ENCODE results near the gene GSTA3. TPM values are rescaled to one million over a fixed set of nuclear protein-coding genes. Genes with fewer than 3 reads are reported as not detected.

The GSTA3 gene
- total and polyA plus RNA-seq, 2 of the 13 experiments (the other 11 are each of a cell fraction or from before 2014, with no cell fraction given): not detected

GRCh38 chr6:52929321-52930164 lies 20.0 kb upstream of the GSTA3 start:
- in situ Hi-C loops (cut with HindIII; ENCODE audit: extremely low pct_ligation_motif_present, low pct_unique_long_range_greater_than_20kb): no loop called here
- WGBS (ENCODE audit: low lambda C conversion rate): 6% methylated on average over 3 of the region's 6 CpGs
- no TSS peak for BruUV-seq (replicated peaks)
- Histone ChIP-seq H2AFZ (ENCODE audit: low read length) (peak overlapping the region; percentile 45), H3K9ac (ENCODE audit: insufficient read depth, low read depth, low read length) (no peak overlapping the region), H3K36me3 (replicated peaks in 1 of 2; ENCODE audit: control insufficient read depth in 1 of 2, insufficient read depth in 2 of 2, low read length in 2 of 2) (no peaks in the 10 kb centered on the region), H3K27me3 (ENCODE audit: control insufficient read depth in 1 of 2, insufficient read depth in 2 of 2, low read length in 2 of 2) (no peaks in the 10 kb centered on the region), H3K79me2 (ENCODE audit: insufficient read depth, low read length) (no peaks in the 10 kb centered on the region), H3K9me3 (ENCODE audit: low read length) (no peaks in the 10 kb centered on the region), H4K20me1 (ENCODE audit: insufficient read depth, low read length) (no peaks in the 10 kb centered on the region), H3K27ac (ENCODE audit: extremely low read length, insufficient read depth, low read length) (no peak overlapping the region), H3K4me1 (ENCODE audit: insufficient read depth, low read length) (peaks cover 20% of the 10 kb centered on the region), H3K4me3 (replicated peaks in 1 of 3; ENCODE audit: insufficient read depth in 1 of 3, low read depth in 2 of 3, low read length in 3 of 3) (no peak overlapping the region; a peak in 1 of 6 replicates), H3K4me2 (ENCODE audit: low read depth, low read length) (peak overlapping the region; percentile 54)
- ATAC-seq (peak; percentile 90), DNase-seq (ENCODE audit: low spot score) (peak; percentile 43), FAIRE-seq (no peak)
- ChIA-PET CTCF (ENCODE audit: low intra/inter-chr PET ratio, low total read pairs) (no interaction called here), POLR2A (no interaction called here)
- intact Hi-C loops (cut with micrococcal nuclease; ENCODE audit: unreplicated experiment): no loop called here
- TF ChIP-seq ZNF136 (CRISPR knock-in tag; IDR thresholded peaks at IDR 0.05; ENCODE audit: low read depth) (no peak), SPEN (CRISPR knock-in tag; IDR thresholded peaks at IDR 0.05; ENCODE audit: low read depth) (0 out of 2 replicates have a peak, but pooled peaks have one; percentile 18), ZNF781 (CRISPR knock-in tag; IDR thresholded peaks at IDR 0.05; ENCODE audit: borderline replicate concordance, not compliant biosample characterization) (no peak), SAP130 (CRISPR knock-in tag; IDR thresholded peaks at IDR 0.05; ENCODE audit: low read depth) (peak; percentile 28; the same call in 1 of the 2 replicates), MBNL3 (CRISPR knock-in tag; conservative IDR thresholded peaks at IDR 0.05) (no peak), ZNF230 (CRISPR knock-in tag; IDR thresholded peaks at IDR 0.05) (no peak), ZNF607 (CRISPR knock-in tag; IDR thresholded peaks at IDR 0.05; ENCODE audit: borderline replicate concordance) (0 out of 2 replicates have a peak, but pooled peaks have one; percentile 29), ZNF7 (CRISPR knock-in tag; IDR thresholded peaks at IDR 0.05) (no peak), MLXIP (CRISPR knock-in tag; IDR thresholded peaks at IDR 0.05; ENCODE audit: borderline replicate concordance) (no peak), ZNF441 (CRISPR knock-in tag; IDR thresholded peaks at IDR 0.05; ENCODE audit: borderline replicate concordance) (no peak), RARG (CRISPR knock-in tag; IDR thresholded peaks at IDR 0.05; ENCODE audit: low read depth) (no peak), SP5 (CRISPR knock-in tag; IDR thresholded peaks at IDR 0.05; ENCODE audit: borderline replicate concordance, low read depth) (peak; percentile 34; the same call in 1 of the 2 replicates), ZNF430 (CRISPR knock-in tag; IDR thresholded peaks at IDR 0.05) (no peak), ZSCAN31 (CRISPR knock-in tag; IDR thresholded peaks at IDR 0.05; ENCODE audit: low read depth) (0 out of 2 replicates have a peak, but pooled peaks have one; percentile 19), ZBTB14 (CRISPR knock-in tag; IDR thresholded peaks at IDR 0.05) (no peak), ELF4 (CRISPR knock-in tag; IDR thresholded peaks at IDR 0.05; ENCODE audit: borderline replicate concordance) (no peak), THAP7 (CRISPR knock-in tag; IDR thresholded peaks at IDR 0.05) (no peak), SP2 (CRISPR knock-in tag; IDR thresholded peaks at IDR 0.05) (no peak), ZNF282 (IDR thresholded peaks at IDR 0.05; ENCODE audit: partially characterized antibody) (no peak)

Measured in HepG2 (cell line).